Mesothelial cell of epicardium (in vitro differentiated cells): ENCODE data around the gene HOXB8. TPM values are rescaled to one million over a fixed set of nuclear protein-coding genes. Genes with fewer than 3 reads are reported as not detected.

Source experiments
- DNase-seq, 2 experiments: peaks; one replicate each; pipeline ENCODE4 v3.0.0; 2021; ENCODE audit warnings: low spot score in 2 of 2; ENCODE audit not compliant: unreplicated experiment in 2 of 2
- H3K27ac Mint-ChIP-seq: 2 replicates; pipeline ENCODE4 v1.8.0; 2021; ENCODE audit warnings: mixed read lengths
- H3K27me3 Mint-ChIP-seq: 2 replicates; pipeline ENCODE4 v1.8.0; 2021; ENCODE audit warnings: low read depth, mixed read lengths
- H3K36me3 Mint-ChIP-seq: 2 replicates; pipeline ENCODE4 v1.8.0; 2021; ENCODE audit warnings: mixed read lengths
- H3K4me1 Mint-ChIP-seq: 2 replicates; pipeline ENCODE4 v1.8.0; 2021; ENCODE audit warnings: mixed read lengths
- H3K4me3 Mint-ChIP-seq: 2 replicates; pipeline ENCODE4 v1.8.0; 2021; ENCODE audit warnings: mild to moderate bottlenecking, moderate library complexity, mixed read lengths
- H3K9me3 Mint-ChIP-seq: 2 replicates; pipeline ENCODE4 v1.8.0; 2021; ENCODE audit warnings: mixed read lengths
- CTCF ChIP-seq: fragments of 200-600 bp; sonication (generic); IDR thresholded peaks from one replicate; pipeline ENCODE4 v1.5.0; 2021; ENCODE audit warnings: antibody characterized with exemption; ENCODE audit not compliant: unreplicated experiment
- total RNA-seq: library from RNA; stranded (reverse); gene quantifications from 3 replicates; pipeline ENCODE4 v1.2.1, GENCODE V29; 2021

Gene HOXB8
- total RNA-seq, 1 donor from 2014 or later: 78.8 TPM

DNA sequence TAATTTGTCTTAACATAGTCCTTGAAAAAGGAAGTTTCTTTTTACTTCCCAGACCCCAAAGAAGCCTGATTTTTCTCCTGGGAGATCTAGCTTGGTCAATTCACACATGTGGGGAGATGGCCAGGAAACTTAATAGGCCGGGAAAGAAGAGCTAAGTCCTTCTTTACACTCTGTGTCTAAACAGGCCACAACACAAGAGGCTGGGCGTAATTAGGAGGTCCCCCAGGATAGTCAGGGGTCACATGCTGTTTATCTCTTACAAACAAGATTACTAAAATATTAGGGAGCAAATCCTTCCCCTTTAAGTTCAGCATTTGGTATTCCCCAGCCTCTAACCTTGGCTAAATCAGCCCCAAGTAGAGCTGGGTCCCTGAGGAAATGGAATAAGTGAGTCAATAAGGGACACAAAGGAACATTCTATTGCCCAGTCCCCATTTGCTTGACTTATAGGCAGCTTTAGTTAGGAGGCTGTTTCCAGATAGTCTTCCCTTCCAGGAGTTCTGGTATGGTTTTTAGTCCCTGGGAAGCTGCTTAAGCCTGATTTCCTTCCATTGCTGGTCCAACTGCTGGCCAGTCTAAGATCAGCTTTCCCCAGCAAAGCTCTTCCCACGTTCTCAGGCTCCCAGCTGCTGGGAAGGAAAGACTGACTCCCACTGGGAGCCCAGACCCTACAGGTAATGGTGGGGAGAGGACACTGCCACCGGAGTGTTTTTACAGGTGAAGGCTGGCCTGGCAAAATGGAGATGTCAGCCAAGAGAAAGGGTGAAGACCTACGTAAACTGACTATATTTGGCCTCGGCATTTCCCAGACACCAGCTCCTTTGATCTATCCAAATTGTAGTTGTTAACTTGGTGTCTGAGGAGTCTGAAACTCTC lies 25.1 kb upstream of the HOXB8 start:
- no peak for TF ChIP-seq CTCF
- H3K27ac Mint-ChIP-seq: no peak overlapping the region
- H3K9me3 Mint-ChIP-seq: no peaks in the 10 kb centered on the region
- H3K27me3 Mint-ChIP-seq: peaks cover 98% of the 10 kb centered on the region
- no peak overlapping the region for H3K4me3 Mint-ChIP-seq
- DNase-seq: no peak
- H3K36me3 Mint-ChIP-seq: no peaks in the 10 kb centered on the region
- peaks cover 56% of the 10 kb centered on the region for H3K4me1 Mint-ChIP-seq

GRCh38 chr17:48639136-48639535 lies 24.0 kb upstream of the HOXB8 start:
- no peak overlapping the region for H3K4me3 Mint-ChIP-seq
- peaks cover 46% of the 10 kb centered on the region for H3K4me1 Mint-ChIP-seq
- DNase-seq: no peak
- no peak for TF ChIP-seq CTCF
- H3K36me3 Mint-ChIP-seq: peaks cover 4% of the 10 kb centered on the region
- peaks cover 98% of the 10 kb centered on the region for H3K27me3 Mint-ChIP-seq
- no peak overlapping the region for H3K27ac Mint-ChIP-seq
- H3K9me3 Mint-ChIP-seq: no peaks in the 10 kb centered on the region

DNA sequence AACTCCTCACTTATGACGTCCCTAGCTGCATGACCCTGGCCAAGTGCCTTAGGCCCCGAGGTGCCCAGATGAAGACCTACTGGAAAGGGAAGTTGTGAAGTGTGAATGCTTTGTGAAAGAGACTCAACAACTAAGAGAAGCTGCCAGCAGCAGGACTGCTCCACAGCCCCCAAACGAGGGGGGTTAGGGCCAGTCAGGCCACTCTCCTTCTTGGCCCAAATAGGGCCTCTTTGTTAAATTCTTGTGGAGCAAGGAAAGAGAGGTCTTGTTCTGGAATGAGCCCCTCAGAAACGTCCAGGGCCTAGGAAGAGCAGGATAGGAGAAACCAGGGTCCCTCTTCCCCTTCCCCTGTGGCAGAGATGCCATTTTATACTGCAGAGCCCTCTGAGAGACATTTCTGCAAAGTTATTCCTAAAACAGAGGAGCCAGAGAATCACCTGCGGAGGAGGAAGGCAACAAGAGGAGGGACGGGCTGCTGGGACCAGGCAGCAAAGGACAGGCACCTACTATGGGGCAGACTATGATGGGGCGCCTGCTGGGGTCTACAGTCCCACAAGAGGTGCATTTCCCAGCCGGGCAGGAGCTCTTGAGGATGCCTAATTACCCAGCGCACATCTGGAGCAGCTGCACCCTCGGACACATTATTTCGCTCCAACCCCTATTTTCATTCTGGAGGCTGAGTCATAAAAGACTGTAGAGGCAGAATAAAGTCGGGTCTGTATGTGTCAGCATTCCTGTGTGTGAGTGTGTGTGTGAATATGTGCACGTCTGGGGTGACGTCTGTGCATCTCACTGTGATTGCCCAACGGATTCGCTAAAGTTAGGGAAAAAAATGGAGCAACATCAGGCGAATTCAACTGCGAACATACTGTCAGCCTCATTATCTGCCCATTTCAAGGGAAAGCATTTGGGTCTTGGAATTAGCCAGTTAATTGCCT lies 22.5 kb upstream of the HOXB8 start:
- H3K27me3 Mint-ChIP-seq: peaks cover 97% of the 10 kb centered on the region

DNA sequence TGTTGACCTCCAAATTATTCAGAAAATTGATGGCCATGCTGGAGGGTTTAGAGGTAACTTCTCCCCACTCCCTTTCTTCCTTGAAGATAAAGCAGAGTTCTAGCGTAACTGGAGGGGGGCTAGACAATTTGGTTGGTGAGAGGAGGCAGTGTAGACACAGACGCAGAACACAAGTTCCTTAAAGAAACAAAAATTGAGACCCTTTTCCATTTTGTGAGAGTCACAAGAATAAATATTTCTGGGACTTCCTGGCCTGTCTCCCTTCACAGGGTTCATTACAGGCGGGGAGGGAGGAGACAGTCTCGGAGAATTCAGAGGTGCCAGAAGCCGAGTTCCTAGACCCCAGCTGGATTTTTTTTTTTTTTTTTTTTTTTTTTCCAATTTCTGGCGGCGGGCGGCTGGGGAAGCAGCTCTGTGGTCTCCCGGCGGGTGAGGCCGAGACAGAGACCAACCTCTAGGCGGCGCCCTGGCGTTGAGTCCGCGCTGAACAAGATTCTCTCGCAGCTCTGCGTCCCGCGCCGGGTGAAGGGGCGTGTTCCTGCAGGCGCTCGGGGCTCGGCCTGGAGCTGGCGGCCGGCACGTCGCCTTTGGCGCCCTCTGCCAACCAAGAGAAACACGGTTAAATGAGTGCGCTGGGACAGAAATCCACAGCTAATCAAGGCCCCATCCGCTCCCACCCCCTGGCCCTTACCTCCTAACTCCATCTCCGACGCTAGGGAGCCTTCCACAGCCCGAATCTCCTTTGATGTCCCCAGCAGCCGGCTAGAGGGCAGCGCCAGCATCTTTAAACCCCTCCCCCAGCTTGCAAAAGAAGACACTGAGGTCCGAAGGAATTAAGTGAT lies 21.3 kb upstream of the HOXB8 start:
- peaks cover 37% of the 10 kb centered on the region for H3K4me1 Mint-ChIP-seq
- TF ChIP-seq CTCF: peak; percentile 80
- peaks cover 97% of the 10 kb centered on the region for H3K27me3 Mint-ChIP-seq
- peak overlapping the region; percentile 75 for H3K27ac Mint-ChIP-seq
- H3K9me3 Mint-ChIP-seq: no peaks in the 10 kb centered on the region
- H3K36me3 Mint-ChIP-seq: peaks cover 11% of the 10 kb centered on the region
- DNase-seq: peak; percentile 86 to 96
- peak overlapping the region; percentile 49 for H3K4me3 Mint-ChIP-seq

More for the DNA sequence above, 22.5 kb upstream of the HOXB8 start:
- no peak for TF ChIP-seq CTCF
- Mint-ChIP-seq H3K36me3 (peaks cover 8% of the 10 kb centered on the region), H3K4me1 (peaks cover 40% of the 10 kb centered on the region), H3K9me3 (no peaks in the 10 kb centered on the region), H3K4me3 (no peak overlapping the region), H3K27ac (peak overlapping the region; percentile 34)
- no peak for DNase-seq
